ENCODE data around the gene IL20RA.

GRCh38 chr6:137056121-137056880 lies 11.5 kb upstream of the IL20RA start:
- no peak for TF ChIP-seq CTCF (IDR thresholded peaks at IDR 0.05)
- TF ChIP-seq MEF2A (IDR thresholded peaks at IDR 0.05; ENCODE audit: borderline replicate concordance, low read depth) = no peak
- TF ChIP-seq RAD21 (IDR thresholded peaks at IDR 0.05; ENCODE audit: low read length) = no peak
- no peak for TF ChIP-seq GABPA (IDR thresholded peaks at IDR 0.05; ENCODE audit: low read depth)
- TF ChIP-seq EP300 (IDR thresholded peaks at IDR 0.05; ENCODE audit: borderline replicate concordance in 1 of 2, low read depth in 1 of 2, low read length in 1 of 2) = no peak
- TF ChIP-seq YY1 (IDR thresholded peaks at IDR 0.05; ENCODE audit: low read depth) = no peak
- TF ChIP-seq SMC3 (IDR thresholded peaks at IDR 0.05; ENCODE audit: low read depth, low read length) = no peak
- TF ChIP-seq JUND (IDR thresholded peaks at IDR 0.05) = no peak
- TF ChIP-seq ELF1 (IDR thresholded peaks at IDR 0.05) = no peak
- TF ChIP-seq IRF3 (IDR thresholded peaks at IDR 0.05; ENCODE audit: low read depth, low read length) = no peak
- TF ChIP-seq CHD2 (IDR thresholded peaks at IDR 0.05; ENCODE audit: low read length, partially characterized antibody) = no peak
- TF ChIP-seq EZH2phosphoT487 (IDR thresholded peaks at IDR 0.05; ENCODE audit: borderline replicate concordance, low read depth) = no peak
- TF ChIP-seq NRF1 (IDR thresholded peaks at IDR 0.05; ENCODE audit: low read depth, low read length) = no peak

Measured in SK-N-SH (cell line).